GM12801 (cell line): Measurements from ENCODE around the gene MUC21.

Experiments used
- TF ChIP-seq, protein P1 (sequence below): IDR thresholded peaks from one replicate; pipeline ENCODE4 v1.5.1; 2011; ENCODE audit warnings: control low read depth; ENCODE audit not compliant: insufficient read length; ENCODE audit errors: extremely low read depth

MUC21 gene

DNA sequence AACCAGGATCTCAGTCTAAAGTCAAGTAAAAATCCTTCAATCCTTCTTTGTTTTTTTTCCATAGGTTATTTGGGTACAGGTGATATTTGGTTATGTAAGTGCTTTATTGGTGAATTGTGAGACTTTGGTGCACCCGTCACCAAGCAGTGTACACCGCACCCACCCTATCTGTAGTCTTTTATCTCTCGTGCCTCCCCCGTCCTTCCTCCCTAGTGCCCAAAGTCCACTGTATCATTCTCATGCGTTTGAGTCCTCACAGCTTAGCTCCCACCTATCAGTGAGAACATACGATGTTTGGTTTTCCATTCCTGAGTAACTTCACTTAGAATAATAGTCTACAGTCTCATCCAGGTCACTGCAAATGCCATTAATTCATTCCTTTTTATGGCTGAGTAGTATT lies 27.6 kb downstream of the MUC21 start:
- TF ChIP-seq, protein P1, sequence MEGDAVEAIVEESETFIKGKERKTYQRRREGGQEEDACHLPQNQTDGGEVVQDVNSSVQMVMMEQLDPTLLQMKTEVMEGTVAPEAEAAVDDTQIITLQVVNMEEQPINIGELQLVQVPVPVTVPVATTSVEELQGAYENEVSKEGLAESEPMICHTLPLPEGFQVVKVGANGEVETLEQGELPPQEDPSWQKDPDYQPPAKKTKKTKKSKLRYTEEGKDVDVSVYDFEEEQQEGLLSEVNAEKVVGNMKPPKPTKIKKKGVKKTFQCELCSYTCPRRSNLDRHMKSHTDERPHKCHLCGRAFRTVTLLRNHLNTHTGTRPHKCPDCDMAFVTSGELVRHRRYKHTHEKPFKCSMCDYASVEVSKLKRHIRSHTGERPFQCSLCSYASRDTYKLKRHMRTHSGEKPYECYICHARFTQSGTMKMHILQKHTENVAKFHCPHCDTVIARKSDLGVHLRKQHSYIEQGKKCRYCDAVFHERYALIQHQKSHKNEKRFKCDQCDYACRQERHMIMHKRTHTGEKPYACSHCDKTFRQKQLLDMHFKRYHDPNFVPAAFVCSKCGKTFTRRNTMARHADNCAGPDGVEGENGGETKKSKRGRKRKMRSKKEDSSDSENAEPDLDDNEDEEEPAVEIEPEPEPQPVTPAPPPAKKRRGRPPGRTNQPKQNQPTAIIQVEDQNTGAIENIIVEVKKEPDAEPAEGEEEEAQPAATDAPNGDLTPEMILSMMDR = no peak

DNA sequence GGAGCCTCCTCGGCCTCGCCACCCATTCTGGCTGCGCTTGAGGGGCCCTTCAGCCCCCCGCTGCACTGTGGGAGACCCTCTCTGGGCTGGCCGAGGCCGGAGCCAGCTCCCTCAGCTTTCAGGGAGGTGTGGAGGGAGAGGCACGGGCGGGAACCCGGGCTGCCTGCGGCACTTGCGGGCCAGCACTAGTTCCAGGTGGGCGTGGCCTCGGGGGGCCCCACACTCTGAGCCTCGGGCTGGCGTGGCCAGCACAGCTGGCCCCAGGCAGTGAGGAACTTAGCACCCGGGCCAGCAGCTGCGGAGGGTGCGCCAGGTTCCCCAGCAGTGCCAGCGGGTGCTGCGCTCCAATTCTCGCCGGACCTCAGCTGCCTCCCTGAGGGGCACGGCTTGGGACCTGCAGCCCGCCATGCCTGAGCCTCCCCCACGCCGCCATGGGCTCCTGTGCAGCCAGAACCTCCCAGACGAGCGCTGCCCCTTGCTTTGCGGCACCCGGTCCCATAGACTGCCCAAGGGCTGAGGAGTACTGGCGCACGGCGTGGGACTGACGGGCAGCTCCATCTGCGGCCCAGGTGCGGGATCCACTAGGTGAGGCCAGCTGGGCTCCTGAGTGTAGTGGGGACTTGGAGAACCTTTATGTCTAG lies 33.3 kb downstream of the MUC21 start:
- TF ChIP-seq, protein P1 = no peak

DNA sequence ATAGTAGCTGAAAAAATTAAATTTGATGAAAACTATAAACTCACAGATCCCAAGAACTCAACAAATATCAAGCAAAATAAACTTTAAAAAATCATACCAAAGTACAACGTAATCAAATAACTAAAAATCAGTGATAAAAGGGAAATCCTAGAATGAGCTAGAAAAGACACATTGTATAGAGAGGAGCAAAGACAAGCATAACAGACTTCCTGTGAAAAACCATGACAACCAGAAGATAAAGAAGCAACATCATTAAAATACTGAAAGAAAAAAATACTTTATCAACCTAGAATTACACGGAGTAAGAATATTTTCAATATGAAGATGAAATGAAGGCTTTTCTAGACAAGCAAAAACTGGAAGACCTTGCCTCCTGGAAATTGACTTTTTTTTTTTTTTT lies 36.5 kb downstream of the MUC21 start:
- TF ChIP-seq, protein P1 = no peak

DNA sequence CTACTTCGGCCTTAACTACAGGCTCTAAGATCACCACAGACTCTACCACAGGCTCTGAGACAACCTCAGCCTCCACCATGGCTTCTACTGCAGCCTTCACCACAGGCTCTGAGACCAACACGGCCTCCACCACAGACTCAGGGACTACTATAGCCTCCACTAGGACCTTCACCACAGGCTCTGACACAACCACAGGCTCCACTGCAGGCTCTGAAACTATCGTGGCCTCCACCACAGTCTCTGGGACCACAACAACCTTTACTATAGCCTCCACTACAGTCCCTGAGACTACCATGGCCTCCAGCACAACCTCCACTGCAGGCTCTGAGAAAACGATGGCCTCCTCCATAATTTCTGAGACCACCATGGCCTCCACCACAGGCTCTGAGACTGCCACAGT lies 42.1 kb downstream of the MUC21 start:
- TF ChIP-seq, protein P1 = no peak

DNA sequence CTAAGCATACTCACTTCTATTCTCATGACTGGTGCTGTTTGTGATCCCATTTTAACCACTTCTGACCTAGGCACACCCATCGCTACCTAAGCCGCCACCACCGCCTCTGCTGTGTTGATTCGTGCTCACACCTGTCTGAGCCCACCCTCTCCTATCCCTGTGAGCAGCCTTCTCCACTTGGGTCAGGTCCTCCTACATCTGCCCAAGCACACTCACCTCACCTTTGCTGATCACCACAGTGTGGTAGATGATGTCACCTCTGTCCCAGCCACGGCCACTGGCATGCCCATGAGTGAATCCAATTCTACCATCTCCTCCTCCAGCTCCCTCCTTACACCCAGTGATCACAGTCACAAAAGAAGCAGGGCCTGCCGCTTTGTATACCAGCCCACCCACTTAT lies 47.6 kb downstream of the MUC21 start:
- TF ChIP-seq, protein P1 = no peak

DNA sequence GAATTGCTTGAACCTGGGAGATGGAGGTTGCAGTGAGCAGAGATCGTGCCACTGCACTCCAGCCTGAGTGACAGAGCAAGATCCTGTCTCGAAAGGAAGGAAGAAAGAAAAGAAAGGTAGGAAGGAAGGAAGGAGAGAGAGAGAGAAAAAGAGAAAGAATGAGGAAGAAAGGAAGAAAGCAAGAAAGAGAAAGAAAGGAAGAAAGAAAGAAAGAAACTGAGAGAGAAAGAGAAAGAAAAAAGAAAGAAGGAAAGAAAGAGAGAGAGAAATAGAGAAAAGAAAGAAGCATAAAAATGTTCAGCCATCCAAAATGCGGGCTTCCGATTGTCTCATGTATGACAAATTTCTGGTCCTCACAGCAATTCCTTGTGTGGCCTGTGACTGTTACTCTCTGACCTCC lies 49.6 kb downstream of the MUC21 start:
- TF ChIP-seq, protein P1 = no peak

DNA sequence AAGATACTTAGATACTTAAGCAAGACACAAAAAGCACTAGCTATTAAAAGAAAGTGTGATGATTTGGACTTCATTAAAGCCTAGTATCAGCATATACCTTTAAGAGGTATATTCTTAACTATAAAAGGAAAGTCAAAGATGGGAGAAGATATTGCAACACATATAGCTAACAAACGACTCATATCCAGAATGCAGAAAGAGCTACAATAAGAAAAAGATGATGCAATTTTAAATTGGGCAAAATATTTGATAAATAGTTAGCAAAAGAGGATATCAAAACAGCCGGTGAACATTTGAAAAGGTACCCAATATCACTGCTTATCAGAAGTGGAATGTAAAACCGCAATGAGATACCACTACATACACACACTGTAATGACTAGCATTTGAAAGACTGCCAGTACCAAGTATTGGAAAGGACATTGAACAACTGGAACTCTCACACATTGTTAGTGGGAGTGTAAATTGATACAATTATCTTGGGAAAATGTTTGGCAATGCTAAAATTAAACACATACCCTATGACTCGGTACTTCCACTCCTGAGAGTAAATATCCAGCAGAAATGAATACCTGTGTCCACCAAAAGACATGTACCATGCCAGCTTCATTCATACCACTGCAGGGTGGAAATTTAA lies 52.5 kb downstream of the MUC21 start:
- TF ChIP-seq, protein P1 = no peak
